CD4-positive, alpha-beta T cell (primary cell): Measurements from ENCODE around the gene SLC51A. TPM values are rescaled to one million over a fixed set of nuclear protein-coding genes. Genes with fewer than 3 reads are reported as not detected.

Experiments
- ATAC-seq: fragments of 200-7000 bp; cut with Tn5 transposase; one replicate; pipeline ENCODE4 v1.10.0; 2022; ENCODE audit warnings: mild to moderate bottlenecking; ENCODE audit not compliant: poor library complexity
- CTCF ChIA-PET: fragments of 350-600 bp; sonication (Branson Sonifier 250); formaldehyde crosslinking; loops from one replicate; lab custom pipeline; 2021; ENCODE audit warnings: antibody characterized with exemption, inconsistent platforms; lab: Charles Lee
- POLR2A ChIA-PET: fragments of 350-600 bp; sonication (Branson Sonifier 250); formaldehyde crosslinking; loops from one replicate; lab custom pipeline; 2021; ENCODE audit warnings: antibody characterized with exemption, inconsistent platforms; lab: Charles Lee
- DNase-seq, 14 experiments: peaks; one replicate each; pipeline ENCODE4 v3.0.0-alpha.2; 2013 to 2020; ENCODE audit warnings: mixed read lengths in 2 of 14
- H3K27ac ChIP-seq, 2 donors: one replicate each; pipeline versions ENCODE4 v1.5.1 to v1.7.0; 2013; ENCODE audit warnings: low read length in 2 of 2, low read depth in 1 of 2, mild to moderate bottlenecking in 1 of 2
- H3K27me3 ChIP-seq, 2 experiments: 1 replicate in 1 of 2; 2 replicates in 1 of 2; pipeline versions ENCODE4 v1.6.1 to v1.7.0; 2013; ENCODE audit warnings: low read length in 2 of 2, control low read depth in 1 of 2, mild to moderate bottlenecking in 1 of 2, moderate library complexity in 1 of 2; ENCODE audit not compliant: insufficient read depth in 2 of 2, control insufficient read depth in 1 of 2
- H3K36me3 ChIP-seq: one replicate; pipeline ENCODE4 v1.6.1; 2013; ENCODE audit warnings: low read length, control low read depth; ENCODE audit not compliant: insufficient read depth
- H3K4me1 ChIP-seq: one replicate; pipeline ENCODE4 v1.6.1; 2013; ENCODE audit warnings: low read length, control low read depth; ENCODE audit not compliant: insufficient read depth
- H3K4me3 ChIP-seq: one replicate; pipeline ENCODE4 v1.5.1; 2013; ENCODE audit warnings: mild to moderate bottlenecking, low read length, moderate library complexity
- H3K9me3 ChIP-seq, 2 experiments: 1 replicate in 1 of 2; 2 replicates in 1 of 2; pipeline versions ENCODE4 v1.6.1 to v1.7.0; 2013; ENCODE audit warnings: low read length in 2 of 2, mild to moderate bottlenecking in 2 of 2, control low read depth in 1 of 2, moderate library complexity in 1 of 2; ENCODE audit not compliant: control insufficient read depth in 1 of 2, insufficient read depth in 1 of 2
- H3K27ac Mint-ChIP-seq: one replicate; pipeline ENCODE4 v1.8.0; 2020; ENCODE audit warnings: mixed read lengths
- H3K27me3 Mint-ChIP-seq: one replicate; pipeline ENCODE4 v1.8.0; 2021; ENCODE audit warnings: mixed read lengths
- H3K36me3 Mint-ChIP-seq: one replicate; pipeline ENCODE4 v1.8.0; 2021; ENCODE audit warnings: low read depth, mixed read lengths
- H3K4me1 Mint-ChIP-seq: one replicate; pipeline ENCODE4 v1.8.0; 2021; ENCODE audit warnings: low read depth, mixed read lengths
- H3K4me3 Mint-ChIP-seq: one replicate; pipeline ENCODE4 v1.8.0; 2020; ENCODE audit warnings: mild to moderate bottlenecking, mixed read lengths
- H3K9me3 Mint-ChIP-seq: one replicate; pipeline ENCODE4 v1.8.0; 2020; ENCODE audit warnings: mixed read lengths
- intact Hi-C, 2 experiments: fragments of 100-400 bp; cut with DNase I in 1 of 2; cut with micrococcal nuclease in 1 of 2; formaldehyde crosslinking; loops; one replicate each; pipeline versions ENCODE4 v1.15.1 to v1.9.0; 2023 to 2025; cut with DNase I, micrococcal nuclease
- total RNA-seq, 174 experiments: library from RNA in 2 of 174; stranded (reverse) in 2 of 174; gene quantifications; one replicate each; pipeline ENCODE4 v1.2.3 and lab custom pipeline; 2021 to 2026
- TF ChIP-seq, protein P1 (sequence below): fragments of 200-600 bp; IDR thresholded peaks from one replicate; pipeline ENCODE4 v1.8.0; 2022; ENCODE audit warnings: antibody characterized with exemption, mild to moderate bottlenecking

The SLC51A gene
- total RNA-seq, 2 experiments from 2014 or later = not detected

DNA sequence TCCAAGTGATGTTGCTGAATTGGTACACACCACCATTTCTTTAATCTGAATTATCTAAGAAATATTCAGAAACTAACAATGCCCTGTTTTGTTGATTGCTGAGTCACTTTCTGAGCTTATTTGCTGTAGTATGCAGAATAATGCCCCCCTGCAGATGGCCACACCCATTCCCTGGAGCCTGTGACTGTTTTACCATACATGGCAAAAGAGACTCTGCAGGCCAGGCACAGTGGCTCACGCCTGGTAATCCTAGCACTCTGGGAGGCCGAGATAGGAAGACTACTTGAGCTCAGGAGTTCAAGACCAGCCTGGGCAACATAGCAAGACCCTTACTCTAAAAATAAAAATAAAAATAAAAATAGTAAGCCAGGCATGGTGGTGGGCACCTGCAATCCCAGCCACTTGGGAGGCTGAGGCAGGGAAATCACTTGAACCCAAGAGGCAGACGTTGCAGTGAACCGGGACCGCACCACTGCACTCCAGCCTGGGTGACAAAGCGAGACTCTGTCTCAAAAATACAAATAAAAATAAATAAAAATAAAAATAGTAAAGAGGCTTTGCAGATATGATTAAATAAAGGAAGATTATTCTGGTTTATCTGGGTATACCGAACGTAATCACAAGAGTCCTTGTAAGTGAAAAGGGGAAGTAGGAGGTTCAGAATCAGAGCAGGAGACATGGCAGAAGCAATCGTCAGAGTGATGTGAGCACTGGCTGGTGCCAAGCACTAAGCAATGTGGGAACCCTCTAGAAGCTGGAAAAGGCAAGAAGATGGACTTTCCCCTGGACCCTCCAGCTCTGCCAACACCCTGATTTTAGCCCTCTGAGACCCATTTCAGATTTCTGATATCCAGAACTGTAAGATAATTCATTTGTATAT, 52.2 kb downstream of the SLC51A start:
- Histone ChIP-seq H3K9me3 (peaks cover 0 to 4% of the 10 kb centered on the region in 2 experiments), H3K27ac (no peak overlapping the region), H3K4me1 (peaks cover 12% of the 10 kb centered on the region), H3K36me3 (peaks cover 50% of the 10 kb centered on the region), H3K27me3 (no peaks in the 10 kb centered on the region), H3K4me3 (no peak overlapping the region)
- Mint-ChIP-seq H3K27me3 (no peaks in the 10 kb centered on the region), H3K4me1 (no peaks in the 10 kb centered on the region), H3K27ac (peak overlapping the region; percentile 37), H3K36me3 (peaks cover 53% of the 10 kb centered on the region), H3K4me3 (no peak overlapping the region), H3K9me3 (no peaks in the 10 kb centered on the region)
- ChIA-PET CTCF (no interaction called here), POLR2A (no interaction called here)
- intact Hi-C loops = no loop called here
- TF ChIP-seq, protein P1, sequence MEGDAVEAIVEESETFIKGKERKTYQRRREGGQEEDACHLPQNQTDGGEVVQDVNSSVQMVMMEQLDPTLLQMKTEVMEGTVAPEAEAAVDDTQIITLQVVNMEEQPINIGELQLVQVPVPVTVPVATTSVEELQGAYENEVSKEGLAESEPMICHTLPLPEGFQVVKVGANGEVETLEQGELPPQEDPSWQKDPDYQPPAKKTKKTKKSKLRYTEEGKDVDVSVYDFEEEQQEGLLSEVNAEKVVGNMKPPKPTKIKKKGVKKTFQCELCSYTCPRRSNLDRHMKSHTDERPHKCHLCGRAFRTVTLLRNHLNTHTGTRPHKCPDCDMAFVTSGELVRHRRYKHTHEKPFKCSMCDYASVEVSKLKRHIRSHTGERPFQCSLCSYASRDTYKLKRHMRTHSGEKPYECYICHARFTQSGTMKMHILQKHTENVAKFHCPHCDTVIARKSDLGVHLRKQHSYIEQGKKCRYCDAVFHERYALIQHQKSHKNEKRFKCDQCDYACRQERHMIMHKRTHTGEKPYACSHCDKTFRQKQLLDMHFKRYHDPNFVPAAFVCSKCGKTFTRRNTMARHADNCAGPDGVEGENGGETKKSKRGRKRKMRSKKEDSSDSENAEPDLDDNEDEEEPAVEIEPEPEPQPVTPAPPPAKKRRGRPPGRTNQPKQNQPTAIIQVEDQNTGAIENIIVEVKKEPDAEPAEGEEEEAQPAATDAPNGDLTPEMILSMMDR = no peak
- ATAC-seq (no peak), DNase-seq (no peak)

DNA sequence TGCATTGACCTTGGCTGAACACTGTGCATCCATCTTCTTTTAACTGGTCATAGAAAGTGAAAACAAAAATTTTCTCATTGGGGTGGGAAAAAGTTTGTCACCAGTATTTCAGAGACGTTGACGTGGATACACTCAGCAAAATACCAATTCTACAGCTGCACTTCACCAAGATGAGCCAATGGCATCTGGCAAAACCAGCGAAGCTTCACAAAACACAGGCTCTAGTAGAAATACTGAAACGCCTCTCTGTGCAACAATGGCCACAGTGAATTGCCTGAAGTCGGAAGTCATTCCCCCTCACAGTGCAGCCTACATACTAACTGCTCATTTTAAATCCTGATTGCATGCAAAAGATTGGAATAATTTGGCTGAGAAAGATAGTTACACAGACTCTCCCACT, 54.2 kb downstream of the SLC51A start:
- Mint-ChIP-seq H3K27ac (no peak overlapping the region), H3K9me3 (no peaks in the 10 kb centered on the region), H3K27me3 (no peaks in the 10 kb centered on the region), H3K4me3 (no peak overlapping the region), H3K4me1 (peaks cover 12% of the 10 kb centered on the region), H3K36me3 (peaks cover 43% of the 10 kb centered on the region)
- no peak overlapping the region for H3K27ac ChIP-seq
- intact Hi-C loops = no loop called here
- peaks cover 38% of the 10 kb centered on the region for H3K36me3 ChIP-seq
- ATAC-seq (no peak), DNase-seq (no peak)
- H3K27me3 ChIP-seq = no peaks in the 10 kb centered on the region
- peaks cover 0 to 4% of the 10 kb centered on the region in 2 experiments for H3K9me3 ChIP-seq
- peaks cover 27% of the 10 kb centered on the region for H3K4me1 ChIP-seq
- TF ChIP-seq, protein P1 = no peak
- CTCF ChIA-PET = no interaction called here
- H3K4me3 ChIP-seq = no peak overlapping the region
- POLR2A ChIA-PET = no interaction called here

DNA sequence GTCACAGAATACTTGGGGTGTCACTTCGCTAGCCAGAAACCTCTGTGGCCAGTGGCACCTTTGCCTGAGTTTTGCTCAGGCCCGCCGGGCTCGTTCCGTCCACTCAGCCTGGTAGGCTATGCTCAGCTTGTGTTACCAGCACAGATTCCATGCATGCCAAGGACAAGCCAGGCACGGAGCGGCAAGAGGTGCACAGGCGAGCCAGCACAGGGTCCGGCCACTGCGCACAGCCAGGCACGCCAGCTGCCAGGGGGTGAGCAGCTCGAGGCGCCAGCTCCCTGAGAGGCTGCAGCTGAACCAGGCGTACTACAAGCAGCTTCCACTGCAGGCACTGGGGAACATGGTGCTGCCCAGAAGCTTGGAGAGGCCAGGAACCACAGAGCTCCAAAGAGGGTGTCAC, 56.5 kb downstream of the SLC51A start:
- no peak for DNase-seq
- peaks cover 12% of the 10 kb centered on the region for H3K4me1 Mint-ChIP-seq
- ChIA-PET POLR2A (interaction anchor here (1.4 kb wide), 1 partner anchor 160 kb away, joined by 3 read pairs; the partner anchor contains the start of gene UBXN7), CTCF (interaction anchor here (1.7 kb wide), 1 partner anchor 19 kb away, joined by 4 read pairs; no protein-coding TSS in a partner anchor)
- intact Hi-C loops = no loop called here
- peaks cover 36% of the 10 kb centered on the region for H3K36me3 Mint-ChIP-seq
- TF ChIP-seq, protein P1 = no peak
- Histone ChIP-seq H3K4me3 (no peak overlapping the region), H3K27me3 (no peaks in the 10 kb centered on the region), H3K9me3 (peaks cover 0 to 4% of the 10 kb centered on the region in 2 experiments), H3K27ac (peak overlapping the region in 1 of 2 donors; percentile 76), H3K36me3 (peaks cover 26% of the 10 kb centered on the region), H3K4me1 (peaks cover 27% of the 10 kb centered on the region)
- no peak overlapping the region for H3K27ac Mint-ChIP-seq
- ATAC-seq = no peak
- H3K9me3 Mint-ChIP-seq = no peaks in the 10 kb centered on the region
- H3K27me3 Mint-ChIP-seq = no peaks in the 10 kb centered on the region
- H3K4me3 Mint-ChIP-seq = no peak overlapping the region
